B cell (primary cell): ENCODE data around the gene DIP2B. TPM values are rescaled to one million over a fixed set of nuclear protein-coding genes. Genes with fewer than 3 reads are reported as not detected.

Experiments used
- ATAC-seq: fragments of 200-7000 bp; cut with Tn5 transposase; one replicate; pipeline ENCODE4 v1.10.0; 2021; ENCODE audit warnings: low read depth, mild to moderate bottlenecking, moderate number of reproducible peaks, moderate library complexity
- CTCF ChIA-PET: fragments of 350-600 bp; sonication (Branson Sonifier 250); formaldehyde crosslinking; loops from one replicate; lab custom pipeline; 2021; ENCODE audit warnings: antibody characterized with exemption, inconsistent platforms; lab: Charles Lee
- POLR2A ChIA-PET: fragments of 350-600 bp; sonication (Branson Sonifier 250); formaldehyde crosslinking; loops from one replicate; lab custom pipeline; 2021; ENCODE audit warnings: antibody characterized with exemption; lab: Charles Lee
- DNase-seq: peaks from one replicate; pipeline ENCODE4 v3.0.0; 2013
- H2AFZ ChIP-seq: 2 replicates; pipeline ENCODE4 v1.6.1; 2012; ENCODE audit warnings: mild to moderate bottlenecking, low read depth, low read length; ENCODE audit not compliant: insufficient read depth, poor library complexity, severe bottlenecking
- H3K27ac ChIP-seq, 2 donors: 1 replicate in 1 of 2; 2 replicates in 1 of 2; pipeline ENCODE4 v1.5.1; 2012 to 2013; ENCODE audit warnings: low read length in 2 of 2, mild to moderate bottlenecking in 2 of 2, moderate library complexity in 1 of 2
- H3K27me3 ChIP-seq, 4 experiments: fragments of 200-600 bp in 1 of 4; sonication (generic) in 1 of 4; replicated peaks in 1 of 4; 1 replicate in 2 of 4; 2 replicates in 2 of 4; pipeline versions ENCODE4 v1.6.1 to v1.7.0; 2013 to 2016; ENCODE audit warnings: low read length in 3 of 4, mild to moderate bottlenecking in 2 of 4, mixed read lengths in 1 of 4, moderate library complexity in 1 of 4; ENCODE audit not compliant: insufficient read depth in 4 of 4, control insufficient read depth in 3 of 4; ENCODE audit errors: control extremely low read depth in 1 of 4
- H3K36me3 ChIP-seq, 2 experiments: replicated peaks in 1 of 2; 1 replicate in 1 of 2; 2 replicates in 1 of 2; pipeline versions ENCODE4 v1.6.1 to v1.7.1; 2013; ENCODE audit warnings: low read length in 1 of 2; ENCODE audit not compliant: insufficient read depth in 2 of 2, control insufficient read depth in 1 of 2; ENCODE audit errors: control extremely low read depth in 1 of 2, extremely low read depth in 1 of 2
- H3K4me1 ChIP-seq, 2 donors: fragments of 200-600 bp in 1 of 2; sonication (generic) in 1 of 2; 1 replicate in 1 of 2; 2 replicates in 1 of 2; pipeline versions ENCODE4 v1.5.1 to v1.6.1; 2013 to 2017; ENCODE audit warnings: low read length in 2 of 2; ENCODE audit not compliant: control insufficient read depth in 2 of 2, insufficient read depth in 2 of 2
- H3K4me2 ChIP-seq: replicated peaks from 2 replicates; pipeline ENCODE3; 2012; ENCODE audit warnings: mild to moderate bottlenecking, low read depth, low read length; ENCODE audit not compliant: poor library complexity, severe bottlenecking
- H3K4me3 ChIP-seq, 5 experiments: fragments of 200-600 bp in 1 of 5; sonication (generic) in 1 of 5; 1 replicate in 3 of 5; 2 replicates in 2 of 5; pipeline versions ENCODE4 v1.5.1 to v1.7.0; 2011 to 2016; ENCODE audit warnings: low read length in 4 of 5, mild to moderate bottlenecking in 4 of 5, low read depth in 2 of 5, control low read depth in 1 of 5, moderate library complexity in 1 of 5; ENCODE audit not compliant: insufficient read depth in 1 of 5; ENCODE audit errors: control extremely low read depth in 1 of 5, extremely low read depth in 1 of 5
- H3K79me2 ChIP-seq: fragments of 200-600 bp; sonication (generic); one replicate; pipeline ENCODE4 v1.6.0; 2016; ENCODE audit warnings: low read length; ENCODE audit not compliant: control insufficient read depth, insufficient read depth
- H3K9ac ChIP-seq: fragments of 200-600 bp; sonication (generic); 2 replicates; pipeline ENCODE4 v1.6.1; 2017; ENCODE audit warnings: mild to moderate bottlenecking, low read length, moderate library complexity
- H3K9me3 ChIP-seq, 3 donors: one replicate each; pipeline versions ENCODE4 v1.6.1 to v1.7.1; 2013; ENCODE audit warnings: low read length in 2 of 3; ENCODE audit not compliant: control insufficient read depth in 2 of 3, insufficient read depth in 1 of 3; ENCODE audit errors: control extremely low read depth in 1 of 3
- H4K20me1 ChIP-seq: 2 replicates; pipeline ENCODE4 v1.6.0; 2012; ENCODE audit warnings: mild to moderate bottlenecking, low read length; ENCODE audit not compliant: insufficient read depth, control insufficient read depth, poor library complexity, severe bottlenecking
- H3K27ac Mint-ChIP-seq: one replicate; pipeline ENCODE4 v1.8.0; 2021; ENCODE audit warnings: mixed read lengths
- H3K27me3 Mint-ChIP-seq: one replicate; pipeline ENCODE4 v1.8.0; 2021; ENCODE audit warnings: mixed read lengths
- H3K4me1 Mint-ChIP-seq: one replicate; pipeline ENCODE4 v1.8.0; 2021; ENCODE audit warnings: mixed read lengths
- H3K4me3 Mint-ChIP-seq: one replicate; pipeline ENCODE4 v1.8.0; 2021; ENCODE audit warnings: mixed read lengths
- H3K9me3 Mint-ChIP-seq: one replicate; pipeline ENCODE4 v1.8.0; 2022; ENCODE audit warnings: mixed read lengths; ENCODE audit not compliant: insufficient read depth
- EZH2 ChIP-seq: IDR thresholded peaks from 2 replicates; pipeline ENCODE4 v1.6.1; 2012; ENCODE audit warnings: borderline replicate concordance, low read depth, mild to moderate bottlenecking, moderate library complexity, low read length; ENCODE audit not compliant: insufficient read depth, poor library complexity, severe bottlenecking
- WGBS: methylation state at CpG from one replicate; pipeline ENCODE4 v1.1.5; 2013; ENCODE audit warnings: missing lambda C conversion rate; ENCODE audit not compliant: insufficient coverage; 5-methylcytosine and 5-hydroxymethylcytosine counted together
- intact Hi-C: fragments of 100-400 bp; cut with micrococcal nuclease; formaldehyde crosslinking; loops from one replicate; pipeline ENCODE4 v1.10.0; 2022
- polyA plus RNA-seq: library from polyadenylated mRNA; depleted of rRNA; stranded (reverse); fragments of >200 nt; gene quantifications from 2 replicates; pipeline ENCODE4 v1.2.3, GENCODE V29; 2012
- total RNA-seq, 2 donors: library from RNA; stranded (reverse); fragments of 120-200 nt in 1 of 2; gene quantifications; 1 replicate in 1 of 2; 2 replicates in 1 of 2; pipeline versions ENCODE4 v1.2.3 to v1.2.4, GENCODE V29; 2013 to 2022
- TF ChIP-seq, protein P1 (sequence below): fragments of 200-600 bp; IDR thresholded peaks from one replicate; pipeline ENCODE4 v1.8.0; 2022; ENCODE audit warnings: antibody characterized with exemption, mild to moderate bottlenecking

The DIP2B gene
- total and polyA plus RNA-seq, 2 donors (not counting 1 experiment from before 2014, with no cell fraction given): 16.4 to 38.8 TPM

DNA sequence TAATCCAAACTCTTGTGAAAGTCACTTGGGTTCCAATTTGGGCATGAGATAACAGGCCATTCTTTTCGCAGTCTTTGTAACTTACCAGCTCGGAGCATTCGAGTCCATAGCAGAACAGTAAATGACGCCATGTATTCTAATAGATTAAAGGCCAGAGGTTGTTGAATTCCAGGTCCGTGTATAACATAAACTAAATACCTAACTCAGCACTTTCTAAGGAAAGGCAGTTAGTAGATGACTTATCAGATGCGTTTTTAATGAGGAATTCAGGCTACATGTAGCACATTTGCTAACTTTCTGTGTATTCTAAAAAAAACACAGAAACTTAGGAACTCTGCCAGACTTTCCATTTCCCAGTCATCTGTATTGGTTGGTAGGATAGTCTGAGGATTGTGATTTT is 206.3 kb downstream of the DIP2B start:
- H3K4me2 ChIP-seq: no peak overlapping the region
- Mint-ChIP-seq H3K4me1 (no peaks in the 10 kb centered on the region), H3K9me3 (no peaks in the 10 kb centered on the region), H3K4me3 (no peak overlapping the region), H3K27ac (no peak overlapping the region), H3K27me3 (no peaks in the 10 kb centered on the region)
- ATAC-seq: no peak
- no peak overlapping the region for H2AFZ ChIP-seq
- TF ChIP-seq, protein P1, sequence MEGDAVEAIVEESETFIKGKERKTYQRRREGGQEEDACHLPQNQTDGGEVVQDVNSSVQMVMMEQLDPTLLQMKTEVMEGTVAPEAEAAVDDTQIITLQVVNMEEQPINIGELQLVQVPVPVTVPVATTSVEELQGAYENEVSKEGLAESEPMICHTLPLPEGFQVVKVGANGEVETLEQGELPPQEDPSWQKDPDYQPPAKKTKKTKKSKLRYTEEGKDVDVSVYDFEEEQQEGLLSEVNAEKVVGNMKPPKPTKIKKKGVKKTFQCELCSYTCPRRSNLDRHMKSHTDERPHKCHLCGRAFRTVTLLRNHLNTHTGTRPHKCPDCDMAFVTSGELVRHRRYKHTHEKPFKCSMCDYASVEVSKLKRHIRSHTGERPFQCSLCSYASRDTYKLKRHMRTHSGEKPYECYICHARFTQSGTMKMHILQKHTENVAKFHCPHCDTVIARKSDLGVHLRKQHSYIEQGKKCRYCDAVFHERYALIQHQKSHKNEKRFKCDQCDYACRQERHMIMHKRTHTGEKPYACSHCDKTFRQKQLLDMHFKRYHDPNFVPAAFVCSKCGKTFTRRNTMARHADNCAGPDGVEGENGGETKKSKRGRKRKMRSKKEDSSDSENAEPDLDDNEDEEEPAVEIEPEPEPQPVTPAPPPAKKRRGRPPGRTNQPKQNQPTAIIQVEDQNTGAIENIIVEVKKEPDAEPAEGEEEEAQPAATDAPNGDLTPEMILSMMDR: no peak
- TF ChIP-seq EZH2: no peak
- intact Hi-C loops: no loop called here
- H3K27ac ChIP-seq: no peak overlapping the region
- H3K79me2 ChIP-seq: no peaks in the 10 kb centered on the region
- H3K9ac ChIP-seq: no peak overlapping the region
- ChIA-PET CTCF (no interaction called here), POLR2A (no interaction called here)
- no peaks in the 10 kb centered on the region for H3K4me1 ChIP-seq
- no peaks in the 10 kb centered on the region for H4K20me1 ChIP-seq
- WGBS: no CpG with 5 or more reads among the region's 6 CpGs
- no peaks in the 10 kb centered on the region for H3K9me3 ChIP-seq
- peaks cover 2 to 75% of the 10 kb centered on the region in 2 experiments for H3K36me3 ChIP-seq
- no peak overlapping the region for H3K4me3 ChIP-seq
- no peak for DNase-seq
- H3K27me3 ChIP-seq: no peaks in the 10 kb centered on the region

DNA sequence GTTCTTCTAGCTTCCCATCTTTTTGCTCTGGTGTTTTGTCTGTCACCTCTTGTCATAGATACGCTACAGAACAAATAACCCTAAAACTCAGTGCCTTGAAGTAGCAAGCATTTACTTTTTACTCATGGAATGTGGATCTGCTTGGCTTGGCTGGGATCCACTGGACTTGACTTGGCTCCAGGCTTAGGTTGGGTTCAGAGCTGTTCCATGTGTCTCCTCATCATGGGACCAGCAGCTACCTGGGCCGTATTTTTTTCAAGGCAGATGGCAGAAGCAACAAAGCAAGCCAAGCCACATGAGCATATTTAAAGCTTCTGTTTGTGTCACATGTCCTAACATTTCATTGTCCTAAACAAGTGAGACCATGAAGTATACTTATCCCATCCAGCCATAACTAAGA is 210.4 kb downstream of the DIP2B start:
- 100% methylated on average over 1 of the region's 2 CpGs for WGBS
- Mint-ChIP-seq H3K27me3 (no peaks in the 10 kb centered on the region), H3K4me3 (no peak overlapping the region), H3K27ac (no peak overlapping the region), H3K9me3 (no peaks in the 10 kb centered on the region), H3K4me1 (no peaks in the 10 kb centered on the region)
- CTCF ChIA-PET: interaction anchor here (0.6 to 0.9 kb wide), 3 partner anchors 26 to 1035 kb away, joined by 3 to 5 read pairs (median 3); no protein-coding TSS in a partner anchor
- H3K4me1 ChIP-seq: no peaks in the 10 kb centered on the region
- no peaks in the 10 kb centered on the region for H3K27me3 ChIP-seq
- no peak for ATAC-seq
- H3K27ac ChIP-seq: no peak overlapping the region
- TF ChIP-seq, protein P1: no peak
- no peak for TF ChIP-seq EZH2
- H3K9me3 ChIP-seq: no peaks in the 10 kb centered on the region
- H3K4me3 ChIP-seq: no peak overlapping the region
- POLR2A ChIA-PET: interaction anchor here (0.6 kb wide), 1 partner anchor 442 kb away, joined by 3 read pairs; no protein-coding TSS in a partner anchor
- H3K79me2 ChIP-seq: no peaks in the 10 kb centered on the region
- no peak for DNase-seq
- H3K36me3 ChIP-seq: peaks cover 5 to 55% of the 10 kb centered on the region in 2 experiments
- H3K9ac ChIP-seq: no peak overlapping the region
- H2AFZ ChIP-seq: no peak overlapping the region
- no peak overlapping the region for H3K4me2 ChIP-seq
- intact Hi-C loops: no loop called here
- no peaks in the 10 kb centered on the region for H4K20me1 ChIP-seq
